Hematopoietic multipotent progenitor cell treated with erythropoietin and hydrocortisone succinate and interleukin-3 and kit ligand, for 4 days (in vitro differentiated cells): ENCODE data around the gene SHISA2.

Experiments used
- DNase-seq: peaks from one replicate; pipeline ENCODE4 v3.0.0-alpha.2; 2015

The SHISA2 gene

GRCh38 chr13:26047040-26047439 lies 4.8 kb downstream of the SHISA2 start:
- DNase-seq: no peak

- DNase-seq: no peak
Observed at GRCh38 chr13:26046639-26047038, 5.2 kb downstream of the SHISA2 start.

GRCh38 chr13:26045142-26045541 lies 6.7 kb downstream of the SHISA2 start:
- no peak for DNase-seq

GRCh38 chr13:26042785-26043184 lies 9.0 kb downstream of the SHISA2 start:
- DNase-seq: no peak

- no peak for DNase-seq
Observed at GRCh38 chr13:26041444-26041843, 10.4 kb downstream of the SHISA2 start.

GRCh38 chr13:26038931-26039475 lies 12.8 kb downstream of the SHISA2 start:
- no peak for DNase-seq

GRCh38 chr13:26037302-26037701 lies 14.5 kb downstream of the SHISA2 start:
- peak; percentile 39 for DNase-seq

- DNase-seq: no peak
Observed at GRCh38 chr13:26036383-26036782, 15.4 kb downstream of the SHISA2 start.

GRCh38 chr13:26034018-26034417 lies 17.8 kb downstream of the SHISA2 start:
- no peak for DNase-seq

- no peak for DNase-seq
Observed at GRCh38 chr13:26030331-26030730, 21.5 kb downstream of the SHISA2 start.

GRCh38 chr13:26029581-26030136 lies 22.2 kb downstream of the SHISA2 start:
- no peak for DNase-seq

GRCh38 chr13:26026211-26026610 lies 25.6 kb downstream of the SHISA2 start:
- no peak for DNase-seq

GRCh38 chr13:26025771-26026170 lies 26.0 kb downstream of the SHISA2 start:
- DNase-seq: no peak

- no peak for DNase-seq
Observed at GRCh38 chr13:26025196-26025595, 26.6 kb downstream of the SHISA2 start.

GRCh38 chr13:26024558-26024957 lies 27.3 kb downstream of the SHISA2 start:
- DNase-seq: no peak

- DNase-seq: no peak
Observed at GRCh38 chr13:26022538-26023292, 29.1 kb downstream of the SHISA2 start.

- no peak for DNase-seq
Observed at GRCh38 chr13:26021956-26022355, 29.9 kb downstream of the SHISA2 start.

GRCh38 chr13:26021516-26021915 lies 30.3 kb downstream of the SHISA2 start:
- no peak for DNase-seq

- no peak for DNase-seq
Observed at GRCh38 chr13:26020891-26021290, 30.9 kb downstream of the SHISA2 start.

GRCh38 chr13:26019881-26020870 lies 31.6 kb downstream of the SHISA2 start:
- DNase-seq: peak; percentile 41

- no peak for DNase-seq
Observed at GRCh38 chr13:26019251-26019650, 32.6 kb downstream of the SHISA2 start.

GRCh38 chr13:26017932-26018665 lies 33.7 kb downstream of the SHISA2 start:
- no peak for DNase-seq
